Measurements from ENCODE around the gene SLC6A20. TPM values are rescaled to one million over a fixed set of nuclear protein-coding genes. Genes with fewer than 3 reads are reported as not detected.

The SLC6A20 gene
- total RNA-seq, 3 donors from 2014 or later: 0.29 to 2.4 (median 1.2) TPM

DNA sequence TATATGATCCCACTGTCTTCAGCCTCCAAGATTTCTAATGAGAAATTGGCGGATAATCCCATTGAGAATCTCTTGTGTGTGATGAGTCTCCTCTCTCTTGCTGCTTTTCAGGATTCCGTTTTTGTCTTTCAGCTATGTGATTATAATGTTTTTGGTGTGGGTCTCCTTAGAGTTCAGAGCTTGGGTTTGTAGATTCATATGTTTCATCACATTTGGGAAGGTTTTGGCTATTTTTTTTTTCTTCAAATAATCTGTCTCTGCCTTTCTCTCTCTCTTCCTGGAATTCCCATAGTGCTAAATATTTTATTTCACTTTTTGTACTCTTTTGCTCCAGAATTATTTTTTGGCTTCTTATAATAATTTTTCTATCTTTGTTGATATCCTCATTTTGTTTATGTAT, 66.7 kb downstream of the SLC6A20 start:
- Histone ChIP-seq H3K4me1 (ENCODE audit: low read depth) (no peaks in the 10 kb centered on the region), H3K4me3 (no peak overlapping the region), H3K9me3 (no peaks in the 10 kb centered on the region), H3K36me3 (ENCODE audit: low read depth) (no peaks in the 10 kb centered on the region)
- TF ChIP-seq, protein P1, sequence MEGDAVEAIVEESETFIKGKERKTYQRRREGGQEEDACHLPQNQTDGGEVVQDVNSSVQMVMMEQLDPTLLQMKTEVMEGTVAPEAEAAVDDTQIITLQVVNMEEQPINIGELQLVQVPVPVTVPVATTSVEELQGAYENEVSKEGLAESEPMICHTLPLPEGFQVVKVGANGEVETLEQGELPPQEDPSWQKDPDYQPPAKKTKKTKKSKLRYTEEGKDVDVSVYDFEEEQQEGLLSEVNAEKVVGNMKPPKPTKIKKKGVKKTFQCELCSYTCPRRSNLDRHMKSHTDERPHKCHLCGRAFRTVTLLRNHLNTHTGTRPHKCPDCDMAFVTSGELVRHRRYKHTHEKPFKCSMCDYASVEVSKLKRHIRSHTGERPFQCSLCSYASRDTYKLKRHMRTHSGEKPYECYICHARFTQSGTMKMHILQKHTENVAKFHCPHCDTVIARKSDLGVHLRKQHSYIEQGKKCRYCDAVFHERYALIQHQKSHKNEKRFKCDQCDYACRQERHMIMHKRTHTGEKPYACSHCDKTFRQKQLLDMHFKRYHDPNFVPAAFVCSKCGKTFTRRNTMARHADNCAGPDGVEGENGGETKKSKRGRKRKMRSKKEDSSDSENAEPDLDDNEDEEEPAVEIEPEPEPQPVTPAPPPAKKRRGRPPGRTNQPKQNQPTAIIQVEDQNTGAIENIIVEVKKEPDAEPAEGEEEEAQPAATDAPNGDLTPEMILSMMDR (IDR thresholded peaks at IDR 0.05): no peak
- ATAC-seq (no peak), DNase-seq (no peak)
- intact Hi-C loops (cut with DNase I, micrococcal nuclease): no loop called here

DNA sequence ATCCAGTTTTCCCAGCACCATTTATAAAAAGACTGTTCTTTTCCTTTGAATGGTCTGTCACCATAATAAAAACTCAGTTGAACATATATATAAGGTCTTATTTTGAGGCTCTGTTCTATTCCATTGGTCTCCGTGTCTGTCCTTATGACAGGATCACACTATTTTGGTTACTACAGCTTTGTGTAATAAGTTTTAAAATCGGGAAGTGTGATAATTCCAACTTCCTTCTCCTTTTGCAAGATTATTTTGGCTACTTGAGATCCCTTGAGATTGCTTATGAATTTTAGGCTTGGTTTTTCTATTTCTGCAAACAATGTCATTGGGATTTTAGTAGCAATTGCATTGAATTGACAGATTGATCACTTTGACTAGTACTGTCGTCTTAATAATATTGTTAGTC, 71.4 kb downstream of the SLC6A20 start:
- H3K4me1 ChIP-seq (ENCODE audit: low read depth): no peaks in the 10 kb centered on the region
- DNase-seq (no peak), ATAC-seq (no peak)
- H3K9me3 ChIP-seq: no peaks in the 10 kb centered on the region
- H3K4me3 ChIP-seq: no peak overlapping the region
- intact Hi-C loops (cut with DNase I, micrococcal nuclease): no loop called here
- no peaks in the 10 kb centered on the region for H3K36me3 ChIP-seq (ENCODE audit: low read depth)
- TF ChIP-seq, protein P1 (IDR thresholded peaks at IDR 0.05): no peak

DNA sequence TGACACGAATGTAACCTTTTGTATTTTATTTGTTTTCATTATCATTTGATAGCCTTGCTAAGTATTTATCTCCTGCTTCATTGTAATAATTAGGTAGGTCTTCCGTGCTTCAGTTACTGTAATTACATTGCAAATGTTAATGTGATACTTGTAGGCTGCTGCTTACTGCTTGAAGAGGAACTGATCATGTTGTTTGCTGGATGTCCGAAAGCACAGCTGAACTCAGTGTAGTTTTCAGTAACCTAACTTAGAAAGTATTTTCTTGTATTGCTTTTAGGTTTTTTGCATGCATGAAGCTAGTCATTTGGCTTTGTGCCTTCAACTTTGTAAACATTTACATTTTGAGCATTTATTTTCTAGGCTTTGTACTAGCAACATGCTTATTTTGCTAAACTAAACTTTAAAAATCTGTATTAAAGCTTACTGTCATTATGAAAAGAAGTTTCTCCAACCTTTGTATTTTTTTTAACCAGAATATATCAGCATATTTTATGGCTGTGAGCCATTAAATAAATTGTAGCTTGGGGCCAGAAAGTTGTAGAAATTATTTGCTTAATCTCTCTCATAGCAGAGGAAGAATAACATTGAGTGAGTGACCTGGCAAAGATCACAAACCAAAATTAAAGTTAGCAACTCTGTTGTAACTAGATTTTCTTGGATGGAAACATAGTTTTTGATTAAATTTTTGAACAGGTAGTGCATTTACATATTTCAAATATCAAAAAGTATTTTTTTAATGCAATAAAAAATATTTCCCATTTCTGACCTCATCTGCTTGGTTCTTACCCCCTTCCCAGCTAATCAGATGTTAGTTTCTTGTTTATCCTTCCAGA, 76.5 kb downstream of the SLC6A20 start:
- intact Hi-C loops (cut with DNase I, micrococcal nuclease): no loop called here
- TF ChIP-seq, protein P1 (IDR thresholded peaks at IDR 0.05): no peak
- H3K9me3 ChIP-seq: no peaks in the 10 kb centered on the region
- H3K36me3 ChIP-seq (ENCODE audit: low read depth): no peaks in the 10 kb centered on the region
- no peak for DNase-seq
- no peaks in the 10 kb centered on the region for H3K4me1 ChIP-seq (ENCODE audit: low read depth)
- H3K4me3 ChIP-seq: no peak overlapping the region
- no peak for ATAC-seq

DNA sequence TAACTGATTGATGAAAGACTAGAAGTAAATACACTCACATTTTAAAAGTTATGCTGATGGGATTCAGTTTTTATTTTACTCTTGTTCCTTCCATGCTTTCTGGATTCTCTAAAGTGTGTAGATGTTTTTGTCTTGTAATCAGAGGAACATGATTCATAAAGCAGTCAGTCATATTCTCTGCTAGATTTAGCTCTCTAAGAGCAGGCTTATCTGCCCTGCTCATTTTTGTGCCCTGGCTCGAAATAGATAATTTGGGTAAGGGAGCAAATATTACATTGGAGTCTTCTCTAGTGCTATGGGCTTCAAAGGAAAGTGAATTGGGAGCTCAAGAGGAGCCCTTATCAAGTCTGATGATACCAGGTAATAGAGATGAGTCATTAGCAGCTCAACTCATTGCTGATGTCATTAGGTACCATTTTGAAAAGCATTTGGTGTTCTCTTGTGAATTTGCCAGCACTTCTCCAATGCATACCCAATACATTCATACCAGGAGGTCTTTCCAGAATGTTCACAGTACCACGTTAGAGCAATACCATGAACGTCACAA, 79.5 kb downstream of the SLC6A20 start:
- ATAC-seq: no peak
- DNase-seq: no peak
- Histone ChIP-seq H3K9me3 (no peaks in the 10 kb centered on the region), H3K4me3 (no peak overlapping the region), H3K4me1 (ENCODE audit: low read depth) (no peaks in the 10 kb centered on the region), H3K36me3 (ENCODE audit: low read depth) (no peaks in the 10 kb centered on the region)
- intact Hi-C loops (cut with DNase I, micrococcal nuclease): no loop called here
- TF ChIP-seq, protein P1 (IDR thresholded peaks at IDR 0.05): no peak

GRCh38 chr3:45715945-45716344, 80.4 kb downstream of the SLC6A20 start:
- TF ChIP-seq, protein P1 (IDR thresholded peaks at IDR 0.05): no peak
- DNase-seq (no peak), ATAC-seq (no peak)
- no peaks in the 10 kb centered on the region for H3K4me1 ChIP-seq (ENCODE audit: low read depth)
- H3K9me3 ChIP-seq: no peaks in the 10 kb centered on the region
- intact Hi-C loops (cut with DNase I, micrococcal nuclease): no loop called here
- no peak overlapping the region for H3K4me3 ChIP-seq
- H3K36me3 ChIP-seq (ENCODE audit: low read depth): no peaks in the 10 kb centered on the region

All from mucosa of descending colon (tissue), 3 donors.